ENCODE data around the gene FANCC. TPM values are rescaled to one million over a fixed set of nuclear protein-coding genes. Genes with fewer than 3 reads are reported as not detected.

FANCC gene
- total and polyA plus RNA-seq, 2 of the 13 experiments (the other 11 are each of a cell fraction or from before 2014, with no cell fraction given), result 7.4 to 8.6 TPM

GRCh38 chr9:95156074-95156473 is 161.4 kb downstream of the FANCC start:
- Histone ChIP-seq H4K20me1 (ENCODE audit: insufficient read depth, low read length) (no peaks in the 10 kb centered on the region), H3K9me3 (ENCODE audit: low read length) (no peaks in the 10 kb centered on the region), H3K9ac (ENCODE audit: insufficient read depth, low read depth, low read length) (no peak overlapping the region), H3K27me3 (ENCODE audit: control insufficient read depth in 1 of 2, insufficient read depth in 2 of 2, low read length in 2 of 2) (no peaks in the 10 kb centered on the region), H2AFZ (ENCODE audit: low read length) (no peak overlapping the region), H3K79me2 (ENCODE audit: insufficient read depth, low read length) (no peaks in the 10 kb centered on the region), H3K36me3 (replicated peaks in 1 of 2; ENCODE audit: control insufficient read depth in 1 of 2, insufficient read depth in 2 of 2, low read length in 2 of 2) (no peaks in the 10 kb centered on the region), H3K4me2 (ENCODE audit: low read depth, low read length) (no peak overlapping the region), H3K27ac (ENCODE audit: extremely low read length, insufficient read depth, low read length) (no peak overlapping the region), H3K4me3 (replicated peaks in 1 of 3; ENCODE audit: insufficient read depth in 1 of 3, low read depth in 2 of 3, low read length in 3 of 3) (no peak overlapping the region), H3K4me1 (ENCODE audit: insufficient read depth, low read length) (peaks cover 17% of the 10 kb centered on the region)
- ATAC-seq (no peak), FAIRE-seq (no peak), DNase-seq (ENCODE audit: low spot score) (no peak)
- in situ Hi-C loops (cut with HindIII; ENCODE audit: extremely low pct_ligation_motif_present, low pct_unique_long_range_greater_than_20kb), result no loop called here
- intact Hi-C loops (cut with micrococcal nuclease; ENCODE audit: unreplicated experiment), result no loop called here
- BruUV-seq (replicated peaks), result no TSS peak
- POLR2A ChIA-PET, result no interaction called here
- WGBS (ENCODE audit: low lambda C conversion rate), result 98% methylated on average over 2 of the region's 2 CpGs
- CTCF ChIA-PET (ENCODE audit: low intra/inter-chr PET ratio, low total read pairs), result no interaction called here
- TF ChIP-seq ZNF607 (CRISPR knock-in tag; IDR thresholded peaks at IDR 0.05; ENCODE audit: borderline replicate concordance) (no peak), SRY (CRISPR knock-in tag; IDR thresholded peaks at IDR 0.05) (no peak), HNRNPLL (IDR thresholded peaks at IDR 0.05; ENCODE audit: low read depth, low read length, poor library complexity, severe bottlenecking) (no peak), ZNF280B (CRISPR knock-in tag; IDR thresholded peaks at IDR 0.05; ENCODE audit: borderline replicate concordance) (no peak), XBP1 (CRISPR knock-in tag; IDR thresholded peaks at IDR 0.05) (no peak), SIX4 (CRISPR knock-in tag; IDR thresholded peaks at IDR 0.05) (no peak), MBD4 (IDR thresholded peaks at IDR 0.05; ENCODE audit: borderline replicate concordance, low read length) (no peak), SUZ12 (IDR thresholded peaks at IDR 0.05; ENCODE audit: low read depth, low read length) (no peak), IRF2 (CRISPR knock-in tag; IDR thresholded peaks at IDR 0.05) (no peak), ZBTB49 (CRISPR knock-in tag; IDR thresholded peaks at IDR 0.05; ENCODE audit: borderline replicate concordance) (no peak), ATF4 (CRISPR knock-in tag; IDR thresholded peaks at IDR 0.05) (no peak), ATF7 (IDR thresholded peaks at IDR 0.05) (no peak), ATF7 (CRISPR knock-in tag; IDR thresholded peaks at IDR 0.05) (no peak), ZBTB26 (CRISPR knock-in tag; IDR thresholded peaks at IDR 0.05; ENCODE audit: borderline replicate concordance) (no peak), ZBTB14 (CRISPR knock-in tag; IDR thresholded peaks at IDR 0.05) (no peak), MLLT10 (CRISPR knock-in tag; IDR thresholded peaks at IDR 0.05) (no peak), ZNF724P (CRISPR knock-in tag; IDR thresholded peaks at IDR 0.05; ENCODE audit: borderline replicate concordance) (no peak), MIER2 (CRISPR knock-in tag; IDR thresholded peaks at IDR 0.05) (no peak), ZFP62 (CRISPR knock-in tag; IDR thresholded peaks at IDR 0.05) (no peak)
